Ectodermal cell (in vitro differentiated cells): ENCODE results near the gene CTBP2.

ENCODE experiments used
- H3K27ac ChIP-seq: 2 replicates; pipeline ENCODE4 v1.7.0; 2013; ENCODE audit warnings: mild to moderate bottlenecking, low read depth, low read length; ENCODE audit not compliant: insufficient read depth, poor library complexity, severe bottlenecking
- H3K27me3 ChIP-seq: 2 replicates; pipeline ENCODE4 v1.7.0; 2013; ENCODE audit warnings: mild to moderate bottlenecking, low read length; ENCODE audit not compliant: insufficient read depth, control insufficient read depth, poor library complexity, severe bottlenecking
- H3K36me3 ChIP-seq: one replicate; pipeline ENCODE4 v1.7.0; 2013; ENCODE audit warnings: low read length; ENCODE audit not compliant: control insufficient read depth, insufficient read depth
- H3K4me1 ChIP-seq: one replicate; pipeline ENCODE4 v1.7.0; 2013; ENCODE audit warnings: low read length; ENCODE audit not compliant: control insufficient read depth, insufficient read depth
- H3K4me3 ChIP-seq: 2 replicates; pipeline ENCODE4 v1.7.0; 2013; ENCODE audit warnings: low read depth, low read length, control low read depth; ENCODE audit not compliant: insufficient read depth
- H3K9me3 ChIP-seq: 2 replicates; pipeline ENCODE4 v1.7.0; 2013; ENCODE audit warnings: mild to moderate bottlenecking, low read length, moderate library complexity; ENCODE audit not compliant: control insufficient read depth
- WGBS, 2 experiments: methylation state at CpG; one replicate each; pipeline ENCODE4 v1.1.7; 2013; ENCODE audit warnings: missing lambda C conversion rate in 2 of 2; 5-methylcytosine and 5-hydroxymethylcytosine counted together

The CTBP2 gene

GRCh38 chr10:125049216-125049881 lies 111.0 kb downstream of the CTBP2 start:
- Histone ChIP-seq H3K9me3 (no peaks in the 10 kb centered on the region), H3K27ac (no peak overlapping the region), H3K4me3 (no peak overlapping the region), H3K27me3 (no peaks in the 10 kb centered on the region), H3K4me1 (peaks cover 4% of the 10 kb centered on the region), H3K36me3 (no peaks in the 10 kb centered on the region)
- WGBS, 2 experiments, result 91% methylated on average over 16 of the region's 16 CpGs

GRCh38 chr10:125048094-125048864 lies 112.1 kb downstream of the CTBP2 start:
- H3K27me3 ChIP-seq, result no peaks in the 10 kb centered on the region
- no peak overlapping the region for H3K27ac ChIP-seq
- H3K36me3 ChIP-seq, result no peaks in the 10 kb centered on the region

GRCh38 chr10:125043841-125044658 lies 116.3 kb downstream of the CTBP2 start:
- Histone ChIP-seq H3K27me3 (no peaks in the 10 kb centered on the region), H3K4me1 (peaks cover 4% of the 10 kb centered on the region), H3K9me3 (no peaks in the 10 kb centered on the region), H3K27ac (no peak overlapping the region), H3K36me3 (no peaks in the 10 kb centered on the region), H3K4me3 (no peak overlapping the region)
- WGBS, 2 experiments, result 93 to 95% methylated on average over 17 of the region's 17 CpGs

More at GRCh38 chr10:125048094-125048864, 112.1 kb downstream of the CTBP2 start:
- WGBS, 2 experiments, result 67 to 68% methylated on average over 16 of the region's 16 CpGs
- H3K4me1 ChIP-seq, result peaks cover 4% of the 10 kb centered on the region
- H3K9me3 ChIP-seq, result no peaks in the 10 kb centered on the region
- H3K4me3 ChIP-seq, result no peak overlapping the region

- H3K27ac ChIP-seq, result no peak overlapping the region
- H3K4me1 ChIP-seq, result no peaks in the 10 kb centered on the region
- no peaks in the 10 kb centered on the region for H3K27me3 ChIP-seq
- no peaks in the 10 kb centered on the region for H3K36me3 ChIP-seq
- no peak overlapping the region for H3K4me3 ChIP-seq
- WGBS, 2 experiments, result 75 to 82% methylated on average over 8 of the region's 9 CpGs
- no peaks in the 10 kb centered on the region for H3K9me3 ChIP-seq
These were observed 118.4 kb downstream of the CTBP2 start for GRCh38 chr10:125041856-125042506.

GRCh38 chr10:125039354-125039769 lies 121.0 kb downstream of the CTBP2 start:
- 92% methylated on average over 15 of the region's 15 CpGs for WGBS, 2 experiments
- Histone ChIP-seq H3K36me3 (no peaks in the 10 kb centered on the region), H3K9me3 (no peaks in the 10 kb centered on the region), H3K4me1 (no peaks in the 10 kb centered on the region), H3K27ac (no peak overlapping the region), H3K4me3 (no peak overlapping the region), H3K27me3 (no peaks in the 10 kb centered on the region)

GRCh38 chr10:125038637-125039036 lies 121.7 kb downstream of the CTBP2 start:
- WGBS, 2 experiments, result 92 to 93% methylated on average over 8 of the region's 8 CpGs
- no peaks in the 10 kb centered on the region for H3K36me3 ChIP-seq

GRCh38 chr10:125037145-125037877 lies 123.1 kb downstream of the CTBP2 start:
- no peak overlapping the region for H3K27ac ChIP-seq
- no peaks in the 10 kb centered on the region for H3K9me3 ChIP-seq
- no peaks in the 10 kb centered on the region for H3K27me3 ChIP-seq
- 91% methylated on average over 8 of the region's 8 CpGs for WGBS, 2 experiments
- H3K36me3 ChIP-seq, result no peaks in the 10 kb centered on the region
- no peaks in the 10 kb centered on the region for H3K4me1 ChIP-seq
- H3K4me3 ChIP-seq, result no peak overlapping the region

More at GRCh38 chr10:125038637-125039036, 121.7 kb downstream of the CTBP2 start:
- Histone ChIP-seq H3K9me3 (no peaks in the 10 kb centered on the region), H3K27ac (no peak overlapping the region), H3K4me3 (no peak overlapping the region), H3K27me3 (no peaks in the 10 kb centered on the region), H3K4me1 (no peaks in the 10 kb centered on the region)

- no peaks in the 10 kb centered on the region for H3K36me3 ChIP-seq
- 97 to 99% methylated on average over 7 of the region's 7 CpGs for WGBS, 2 experiments
- no peak overlapping the region for H3K27ac ChIP-seq
- no peaks in the 10 kb centered on the region for H3K4me1 ChIP-seq
- H3K27me3 ChIP-seq, result no peaks in the 10 kb centered on the region
- H3K9me3 ChIP-seq, result no peaks in the 10 kb centered on the region
- H3K4me3 ChIP-seq, result no peak overlapping the region
These were observed 124.6 kb downstream of the CTBP2 start for GRCh38 chr10:125035588-125036295.

GRCh38 chr10:125035136-125035535 lies 125.2 kb downstream of the CTBP2 start:
- no peak overlapping the region for H3K4me3 ChIP-seq
- no peaks in the 10 kb centered on the region for H3K9me3 ChIP-seq
- no peaks in the 10 kb centered on the region for H3K36me3 ChIP-seq
- H3K27me3 ChIP-seq, result no peaks in the 10 kb centered on the region
- H3K27ac ChIP-seq, result no peak overlapping the region
- WGBS, 2 experiments, result 94 to 96% methylated on average over 11 of the region's 11 CpGs
- no peaks in the 10 kb centered on the region for H3K4me1 ChIP-seq
